Stomach smooth muscle (tissue), 2 donors: ENCODE data around the gene SEMA4D.

Experiments
- H3K27ac ChIP-seq: one replicate; pipeline ENCODE4 v1.7.0; 2013; ENCODE audit warnings: mild to moderate bottlenecking, low read length, inconsistent platforms
- H3K27me3 ChIP-seq, 2 donors: one replicate each; pipeline ENCODE4 v1.7.0; 2013; ENCODE audit warnings: low read length in 2 of 2; ENCODE audit not compliant: insufficient read depth in 2 of 2, control insufficient read depth in 1 of 2
- H3K36me3 ChIP-seq, 2 donors: one replicate each; pipeline ENCODE4 v1.7.0; 2013; ENCODE audit warnings: low read length in 2 of 2; ENCODE audit not compliant: control insufficient read depth in 2 of 2, insufficient read depth in 2 of 2
- H3K4me1 ChIP-seq: one replicate; pipeline ENCODE4 v1.7.0; 2013; ENCODE audit warnings: low read length; ENCODE audit not compliant: control insufficient read depth, insufficient read depth
- H3K4me3 ChIP-seq, 2 donors: one replicate each; pipeline ENCODE4 v1.7.0; 2013; ENCODE audit warnings: low read length in 2 of 2
- H3K9ac ChIP-seq, 2 donors: one replicate each; pipeline ENCODE4 v1.7.0; 2013; ENCODE audit warnings: low read length in 2 of 2, mild to moderate bottlenecking in 1 of 2
- H3K9me3 ChIP-seq, 2 donors: one replicate each; pipeline ENCODE4 v1.7.0; 2013; ENCODE audit warnings: low read length in 2 of 2; ENCODE audit not compliant: control insufficient read depth in 2 of 2
- donor health status: healthy.
- donor health status: Pancreatic carcinoma.

SEMA4D gene

DNA sequence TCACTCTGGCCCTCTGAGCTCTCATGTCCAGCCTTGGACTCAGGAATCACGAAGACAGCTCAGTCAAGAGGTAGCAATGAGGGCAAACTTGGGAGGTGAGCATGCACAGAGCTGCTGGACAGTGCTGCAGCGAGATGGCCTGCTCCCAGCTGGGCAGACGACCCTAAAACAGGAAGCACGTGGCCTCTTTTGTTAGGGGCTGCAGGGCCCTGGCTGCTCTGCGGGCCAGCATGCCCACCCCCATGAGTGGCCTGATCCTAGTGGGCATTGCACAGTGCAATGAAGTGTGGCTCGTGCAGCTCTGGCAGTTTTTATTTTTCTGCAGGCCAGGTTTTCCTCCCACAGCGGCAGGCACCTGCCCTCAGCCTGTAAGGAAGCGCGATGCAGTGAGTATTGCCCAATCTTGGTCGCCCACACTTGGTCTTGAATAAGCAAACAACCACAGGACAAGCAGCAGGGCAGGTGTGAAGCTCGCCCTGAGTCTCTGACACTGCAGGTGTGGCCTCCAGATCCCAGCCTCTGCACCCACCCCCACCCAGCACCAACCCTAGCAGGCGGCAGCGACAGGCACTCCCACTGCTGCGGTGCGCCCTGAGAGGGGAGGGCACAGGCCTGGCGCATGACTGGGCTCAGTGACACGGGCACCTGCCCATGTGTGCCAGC, 60.8 kb downstream of the SEMA4D start:
- Histone ChIP-seq H3K36me3 (no peaks in the 10 kb centered on the region), H3K27ac (no peak overlapping the region), H3K27me3 (no peaks in the 10 kb centered on the region), H3K9ac (no peak overlapping the region), H3K9me3 (no peaks in the 10 kb centered on the region), H3K4me3 (no peak overlapping the region), H3K4me1 (peaks cover 4% of the 10 kb centered on the region)

DNA sequence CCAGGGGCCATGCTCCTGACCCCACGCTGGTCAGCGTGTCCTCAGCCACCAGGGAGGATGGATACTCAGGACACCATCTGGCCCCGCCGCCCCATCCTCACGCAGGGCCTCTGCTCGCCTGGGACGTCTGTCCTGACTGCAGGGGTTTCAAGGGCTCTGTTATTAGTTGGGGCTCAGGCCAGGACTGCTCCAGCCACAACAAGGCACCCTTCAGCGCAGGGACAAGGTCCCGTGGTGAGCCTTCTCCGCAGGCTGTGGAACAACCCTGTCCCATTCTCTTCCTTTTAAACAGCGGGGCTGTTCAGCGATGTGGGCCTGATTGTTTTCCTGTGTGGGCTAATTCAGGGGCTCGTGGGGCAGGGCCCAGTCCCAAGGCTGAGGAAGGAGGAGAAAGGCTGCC, 61.6 kb downstream of the SEMA4D start:
- Histone ChIP-seq H3K9ac (no peak overlapping the region), H3K9me3 (no peaks in the 10 kb centered on the region), H3K27me3 (no peaks in the 10 kb centered on the region), H3K36me3 (no peaks in the 10 kb centered on the region), H3K4me3 (no peak overlapping the region), H3K4me1 (peaks cover 6% of the 10 kb centered on the region), H3K27ac (no peak overlapping the region)

GRCh38 chr9:89435071-89435823, 62.7 kb downstream of the SEMA4D start:
- H3K36me3 ChIP-seq = no peaks in the 10 kb centered on the region
- H3K4me3 ChIP-seq = no peak overlapping the region
- H3K27ac ChIP-seq = no peak overlapping the region
- no peak overlapping the region for H3K9ac ChIP-seq
- H3K4me1 ChIP-seq = peaks cover 6% of the 10 kb centered on the region
- H3K9me3 ChIP-seq = no peaks in the 10 kb centered on the region
- H3K27me3 ChIP-seq = no peaks in the 10 kb centered on the region

GRCh38 chr9:89434636-89435035, 63.3 kb downstream of the SEMA4D start:
- no peaks in the 10 kb centered on the region for H3K36me3 ChIP-seq
- no peak overlapping the region for H3K27ac ChIP-seq
- no peak overlapping the region for H3K9ac ChIP-seq
- H3K9me3 ChIP-seq = no peaks in the 10 kb centered on the region
- H3K27me3 ChIP-seq = no peaks in the 10 kb centered on the region
- H3K4me1 ChIP-seq = peaks cover 6% of the 10 kb centered on the region
- no peak overlapping the region for H3K4me3 ChIP-seq

- Histone ChIP-seq H3K4me1 (peaks cover 6% of the 10 kb centered on the region), H3K27me3 (no peaks in the 10 kb centered on the region), H3K27ac (no peak overlapping the region)
These were observed 64.1 kb downstream of the SEMA4D start for GRCh38 chr9:89433826-89434225.

GRCh38 chr9:89432986-89433530, 64.9 kb downstream of the SEMA4D start:
- H3K4me1 ChIP-seq = peaks cover 6% of the 10 kb centered on the region
- no peaks in the 10 kb centered on the region for H3K9me3 ChIP-seq
- H3K27ac ChIP-seq = no peak overlapping the region
- no peak overlapping the region for H3K4me3 ChIP-seq
- no peaks in the 10 kb centered on the region for H3K27me3 ChIP-seq
- no peaks in the 10 kb centered on the region for H3K36me3 ChIP-seq
- H3K9ac ChIP-seq = no peak overlapping the region

More at GRCh38 chr9:89433826-89434225, 64.1 kb downstream of the SEMA4D start:
- Histone ChIP-seq H3K9ac (no peak overlapping the region), H3K4me3 (no peak overlapping the region), H3K36me3 (no peaks in the 10 kb centered on the region), H3K9me3 (no peaks in the 10 kb centered on the region)

- peaks cover 6% of the 10 kb centered on the region for H3K4me1 ChIP-seq
- H3K4me3 ChIP-seq = no peak overlapping the region
- no peak overlapping the region for H3K9ac ChIP-seq
These were observed 65.8 kb downstream of the SEMA4D start for GRCh38 chr9:89431930-89432725.

DNA sequence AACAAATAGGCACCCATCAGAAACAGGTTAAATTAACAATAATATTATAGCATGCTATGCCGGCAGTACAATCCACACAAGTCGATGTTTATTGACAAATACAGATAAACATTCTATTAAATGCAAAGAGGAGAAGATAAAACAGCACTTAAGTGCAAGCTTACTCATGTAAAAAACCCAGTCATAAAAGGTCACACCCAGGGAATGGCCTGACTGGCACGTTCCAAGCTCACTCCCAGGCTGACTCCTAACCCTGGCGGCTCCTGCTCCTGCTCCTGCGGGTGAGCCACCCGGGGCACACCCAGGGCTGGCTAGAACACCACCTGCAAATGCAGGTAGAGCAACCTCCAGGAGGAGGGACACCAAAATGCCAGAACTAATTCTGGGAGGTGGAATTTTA, 66.9 kb downstream of the SEMA4D start:
- H3K4me1 ChIP-seq = peaks cover 6% of the 10 kb centered on the region
- H3K9me3 ChIP-seq = no peaks in the 10 kb centered on the region
- H3K4me3 ChIP-seq = no peak overlapping the region
- no peaks in the 10 kb centered on the region for H3K27me3 ChIP-seq
- no peak overlapping the region for H3K9ac ChIP-seq
- H3K36me3 ChIP-seq = no peaks in the 10 kb centered on the region
- H3K27ac ChIP-seq = no peak overlapping the region

More at GRCh38 chr9:89431930-89432725, 65.8 kb downstream of the SEMA4D start:
- Histone ChIP-seq H3K27ac (no peak overlapping the region), H3K27me3 (no peaks in the 10 kb centered on the region), H3K9me3 (no peaks in the 10 kb centered on the region), H3K36me3 (no peaks in the 10 kb centered on the region)

GRCh38 chr9:89428901-89429890, 68.7 kb downstream of the SEMA4D start:
- Histone ChIP-seq H3K9ac (no peak overlapping the region), H3K4me1 (peaks cover 4% of the 10 kb centered on the region), H3K4me3 (no peak overlapping the region), H3K9me3 (no peaks in the 10 kb centered on the region), H3K27me3 (no peaks in the 10 kb centered on the region), H3K36me3 (no peaks in the 10 kb centered on the region), H3K27ac (no peak overlapping the region)
